Left lung (tissue), 10 donors: ENCODE measurements around the gene SPINT2. TPM values are rescaled to one million over a fixed set of nuclear protein-coding genes. Genes with fewer than 3 reads are reported as not detected.
A peak's percentile ranks its signal among the peaks of the same experiment; 100 is the strongest.

Source experiments
- ATAC-seq: fragments of 200-7000 bp; cut with Tn5 transposase; one replicate; pipeline ENCODE4 v1.9.1; 2020; ENCODE audit warnings: moderate library complexity
- DNase-seq, 4 donors: peaks; one replicate each; pipeline ENCODE4 v3.0.0-alpha.2; 2013 to 2020
- H3K27ac ChIP-seq, 2 donors: fragments of 200-600 bp; sonication (generic) in 1 of 2; one replicate each; pipeline versions ENCODE4 v1.5.0 to v1.8.0; 2020 to 2021
- H3K27me3 ChIP-seq, 2 donors: fragments of 200-600 bp; sonication (generic) in 1 of 2; one replicate each; pipeline versions ENCODE4 v1.5.0 to v1.8.0; 2020 to 2021
- H3K36me3 ChIP-seq, 2 donors: fragments of 200-600 bp; sonication (generic) in 1 of 2; one replicate each; pipeline versions ENCODE4 v1.5.0 to v1.8.0; 2020 to 2021
- H3K4me1 ChIP-seq, 2 donors: fragments of 200-600 bp; one replicate each; pipeline ENCODE4 v1.8.0; 2021
- H3K4me3 ChIP-seq, 2 donors: fragments of 200-600 bp; sonication (generic) in 1 of 2; one replicate each; pipeline versions ENCODE4 v1.5.0 to v1.8.0; 2020 to 2021; ENCODE audit warnings: mild to moderate bottlenecking in 1 of 2
- H3K9me3 ChIP-seq, 2 donors: fragments of 200-600 bp; sonication (generic) in 1 of 2; one replicate each; pipeline versions ENCODE4 v1.5.0 to v1.8.0; 2020 to 2021
- CTCF ChIP-seq, 2 donors: fragments of 200-600 bp; sonication (generic) in 1 of 2; IDR thresholded peaks; one replicate each; pipeline versions ENCODE4 v1.5.0 to v1.8.0; 2021; ENCODE audit warnings: antibody characterized with exemption in 2 of 2
- intact Hi-C, 2 donors: fragments of 100-400 bp; cut with DNase I; formaldehyde crosslinking; loops; one replicate each; pipeline versions ENCODE4 v1.11.2 to v1.14.2; 2022
- polyA plus RNA-seq, 6 donors: library from polyadenylated mRNA; unstranded; fragments of 120-200 nt; gene quantifications; one replicate each; pipeline ENCODE4 v1.2.1, GENCODE V29; 2013; ENCODE audit not compliant: insufficient read length in 6 of 6
- total RNA-seq, 2 donors: library from RNA; stranded (reverse); fragmentation: NEBNext Ultra II Directional; extraction: Animal tissue kit (Norgen Biotek cat#: 25700); gene quantifications; one replicate each; pipeline ENCODE4 v1.2.1, GENCODE V29; 2021
- donor health status: DM: no; HTN: yes; CAD: no.
- donor health status: DM: no; HTN: no; CAD: no.

The SPINT2 gene
- total and polyA plus RNA-seq, 8 donors: 206 to 317 (median 218) TPM

DNA sequence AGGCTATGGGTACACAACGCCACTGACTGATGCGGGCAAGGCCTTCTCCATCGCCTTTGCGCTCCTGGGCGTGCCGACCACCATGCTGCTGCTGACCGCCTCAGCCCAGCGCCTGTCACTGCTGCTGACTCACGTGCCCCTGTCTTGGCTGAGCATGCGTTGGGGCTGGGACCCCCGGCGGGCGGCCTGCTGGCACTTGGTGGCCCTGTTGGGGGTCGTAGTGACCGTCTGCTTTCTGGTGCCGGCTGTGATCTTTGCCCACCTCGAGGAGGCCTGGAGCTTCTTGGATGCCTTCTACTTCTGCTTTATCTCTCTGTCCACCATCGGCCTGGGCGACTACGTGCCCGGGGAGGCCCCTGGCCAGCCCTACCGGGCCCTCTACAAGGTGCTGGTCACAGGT, 62.2 kb downstream of the SPINT2 start:
- ATAC-seq: no peak
- intact Hi-C loops: no loop called here
- TF ChIP-seq CTCF (IDR thresholded peaks at IDR 0.05): no peak

GRCh38 chr19:38329651-38330050, 65.3 kb downstream of the SPINT2 start:
- no peak overlapping the region for H3K4me3 ChIP-seq
- DNase-seq (no peak), ATAC-seq (no peak)
- no peak overlapping the region for H3K27ac ChIP-seq
- intact Hi-C loops: no loop called here
- H3K36me3 ChIP-seq: peaks cover 0 to 44% of the 10 kb centered on the region in 2 donors
- TF ChIP-seq CTCF (IDR thresholded peaks at IDR 0.05): no peak
- no peaks in the 10 kb centered on the region for H3K4me1 ChIP-seq
- H3K9me3 ChIP-seq: no peaks in the 10 kb centered on the region
- H3K27me3 ChIP-seq: no peaks in the 10 kb centered on the region

More for the DNA sequence above, 62.2 kb downstream of the SPINT2 start:
- no peaks in the 10 kb centered on the region for H3K27me3 ChIP-seq
- no peaks in the 10 kb centered on the region for H3K9me3 ChIP-seq
- H3K27ac ChIP-seq: no peak overlapping the region
- no peak overlapping the region for H3K4me3 ChIP-seq
- peaks cover 0 to 45% of the 10 kb centered on the region in 2 donors for H3K36me3 ChIP-seq
- H3K4me1 ChIP-seq: peaks cover 5 to 8% of the 10 kb centered on the region in 2 donors
- DNase-seq: peak in 1 of 4 donors; percentile 59

GRCh38 chr19:38331728-38332127, 67.4 kb downstream of the SPINT2 start:
- ATAC-seq (no peak), DNase-seq (no peak)
- Histone ChIP-seq H3K36me3 (peaks cover 0 to 23% of the 10 kb centered on the region in 2 donors), H3K27me3 (no peaks in the 10 kb centered on the region), H3K27ac (no peak overlapping the region), H3K4me1 (peaks cover 0 to 5% of the 10 kb centered on the region in 2 donors), H3K4me3 (no peak overlapping the region), H3K9me3 (no peaks in the 10 kb centered on the region)
- intact Hi-C loops: no loop called here
- TF ChIP-seq CTCF (IDR thresholded peaks at IDR 0.05): no peak

- Histone ChIP-seq H3K4me1 (peaks cover 3 to 17% of the 10 kb centered on the region in 2 donors), H3K27me3 (no peaks in the 10 kb centered on the region), H3K4me3 (no peak overlapping the region), H3K36me3 (peaks cover 0 to 8% of the 10 kb centered on the region in 2 donors), H3K9me3 (no peaks in the 10 kb centered on the region), H3K27ac (no peak overlapping the region)
- DNase-seq (peak in 1 of 4 donors; percentile 5), ATAC-seq (no peak)
- no peak for TF ChIP-seq CTCF (IDR thresholded peaks at IDR 0.05)
- intact Hi-C loops: no loop called here
Observed at GRCh38 chr19:38333245-38333644, 68.9 kb downstream of the SPINT2 start.

DNA sequence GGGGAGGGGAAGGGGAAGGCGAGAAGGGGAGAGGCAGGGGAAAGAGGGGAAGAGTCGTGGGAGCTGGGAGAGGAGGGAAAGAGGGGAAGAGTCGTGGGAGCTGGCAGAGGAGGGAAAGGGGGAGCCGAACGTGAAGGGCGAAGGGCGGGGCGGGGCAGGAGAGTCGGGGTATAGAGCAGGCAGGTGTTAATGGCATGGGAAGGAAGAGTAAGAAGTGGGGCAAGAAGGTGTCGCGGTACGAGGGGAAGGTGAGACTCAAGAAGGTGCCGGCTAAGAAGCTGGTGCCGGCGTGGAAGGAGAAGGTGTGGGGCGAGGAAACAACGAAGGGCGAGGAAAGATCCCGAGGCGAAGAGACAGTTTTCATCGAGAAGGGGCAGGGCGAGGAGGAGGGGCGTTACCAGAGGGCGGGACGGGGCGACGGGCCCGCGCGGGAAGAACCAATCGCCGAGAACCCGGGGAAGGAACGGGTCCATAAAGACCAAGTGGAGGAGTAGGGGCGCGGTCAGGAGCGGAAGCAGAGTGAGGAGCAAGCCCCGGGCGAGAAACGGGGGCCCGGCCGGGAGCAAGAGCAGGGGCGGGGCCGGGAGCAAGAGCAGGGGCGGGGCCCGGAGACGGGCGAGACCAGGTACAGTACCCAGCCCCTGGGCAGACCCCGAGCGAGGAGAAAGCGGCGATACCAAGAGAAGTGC, 71.7 kb downstream of the SPINT2 start:
- Histone ChIP-seq H3K4me3 (peak overlapping the region; percentile 52 to 66), H3K4me1 (peaks cover 3 to 17% of the 10 kb centered on the region in 2 donors), H3K27me3 (no peaks in the 10 kb centered on the region), H3K36me3 (no peaks in the 10 kb centered on the region), H3K27ac (peak overlapping the region; percentile 92 to 94), H3K9me3 (no peaks in the 10 kb centered on the region)
- no peak for TF ChIP-seq CTCF (IDR thresholded peaks at IDR 0.05)
- ATAC-seq (peak; percentile 88), DNase-seq (peak; percentile 89 to 99 (median 96))
- intact Hi-C loops: loop anchor here in 1 of 2 donors (2.0 kb wide), 1 partner anchor 95 kb away; no protein-coding TSS in a partner anchor
